HG02981 (cell line): ENCODE results near the gene PLAC1.

Experiments used
- ATAC-seq: cut with Tn5 transposase; IDR thresholded peaks from one replicate; pipeline ENCODE4 v1.9.1; 2021; ENCODE audit warnings: mild to moderate bottlenecking, moderate library complexity; ENCODE audit not compliant: unreplicated experiment

PLAC1 gene

GRCh38 chrX:134632355-134632754 lies 25.9 kb downstream of the PLAC1 start:
- ATAC-seq = no peak

DNA sequence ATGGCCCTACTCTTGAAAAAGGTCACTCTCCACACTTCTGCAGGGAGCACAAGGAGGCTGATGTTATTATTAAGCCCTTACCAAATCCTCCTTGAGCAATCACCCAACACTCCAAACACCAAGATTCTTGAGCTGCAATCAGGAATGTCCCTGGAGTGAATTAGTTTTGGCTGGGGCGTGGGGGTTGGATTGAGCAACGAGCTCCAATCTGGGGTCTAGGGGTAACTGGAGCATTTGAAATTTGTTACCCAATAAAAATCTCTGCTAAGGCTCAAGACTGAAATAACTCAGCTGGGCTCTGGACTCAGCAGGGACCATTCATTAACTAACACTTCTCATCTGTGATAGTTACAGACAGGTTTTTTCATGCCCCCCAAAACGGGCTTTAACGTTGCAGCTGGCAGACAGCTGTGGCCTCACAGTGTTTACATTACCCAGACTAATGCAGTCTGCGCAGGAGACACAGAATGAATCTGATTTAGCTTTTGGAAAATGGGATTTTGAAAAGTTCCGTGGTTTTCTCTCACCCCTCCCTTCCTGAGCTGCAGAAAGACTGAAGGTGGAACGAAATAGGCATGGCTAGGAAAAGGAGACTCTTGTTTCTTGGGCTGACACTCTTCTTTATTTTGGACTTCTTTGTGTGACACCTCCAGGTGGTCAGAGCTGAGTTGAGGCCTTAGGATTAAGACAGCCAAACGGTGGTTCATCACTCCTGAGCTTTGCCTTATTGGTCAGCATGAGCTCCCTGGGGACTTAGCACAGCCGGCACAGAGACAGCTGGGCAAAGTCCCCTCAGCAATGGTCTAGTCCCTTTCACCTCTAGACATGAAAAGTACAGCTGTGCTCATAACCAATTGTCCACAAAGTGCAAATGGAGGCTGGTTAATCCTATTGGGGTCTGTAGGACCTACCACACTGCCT lies 26.6 kb downstream of the PLAC1 start:
- ATAC-seq = no peak

DNA sequence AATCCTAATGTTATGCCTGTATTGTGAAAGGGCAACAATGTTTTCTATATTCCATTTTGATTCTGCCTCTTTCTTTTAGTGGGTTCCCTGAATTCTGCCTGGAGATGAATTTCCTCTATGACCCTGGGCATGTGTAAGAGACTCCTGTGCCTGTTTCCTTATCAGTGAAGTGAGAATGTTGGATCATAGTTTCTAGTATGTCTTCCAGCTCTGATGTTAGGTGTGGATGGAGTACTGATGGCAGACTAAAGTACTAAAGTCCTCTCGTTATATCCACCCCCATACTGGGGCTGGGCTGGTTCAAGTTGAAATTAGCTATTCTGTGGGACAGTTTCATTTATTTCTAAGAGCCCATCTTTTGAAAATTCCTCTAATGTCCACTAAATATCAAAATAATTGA lies 29.6 kb downstream of the PLAC1 start:
- ATAC-seq = no peak

GRCh38 chrX:134626434-134626833 lies 31.8 kb downstream of the PLAC1 start:
- ATAC-seq = no peak

GRCh38 chrX:134625315-134625718 lies 33.0 kb downstream of the PLAC1 start:
- no peak for ATAC-seq

GRCh38 chrX:134624046-134624430 lies 34.2 kb downstream of the PLAC1 start:
- no peak for ATAC-seq

DNA sequence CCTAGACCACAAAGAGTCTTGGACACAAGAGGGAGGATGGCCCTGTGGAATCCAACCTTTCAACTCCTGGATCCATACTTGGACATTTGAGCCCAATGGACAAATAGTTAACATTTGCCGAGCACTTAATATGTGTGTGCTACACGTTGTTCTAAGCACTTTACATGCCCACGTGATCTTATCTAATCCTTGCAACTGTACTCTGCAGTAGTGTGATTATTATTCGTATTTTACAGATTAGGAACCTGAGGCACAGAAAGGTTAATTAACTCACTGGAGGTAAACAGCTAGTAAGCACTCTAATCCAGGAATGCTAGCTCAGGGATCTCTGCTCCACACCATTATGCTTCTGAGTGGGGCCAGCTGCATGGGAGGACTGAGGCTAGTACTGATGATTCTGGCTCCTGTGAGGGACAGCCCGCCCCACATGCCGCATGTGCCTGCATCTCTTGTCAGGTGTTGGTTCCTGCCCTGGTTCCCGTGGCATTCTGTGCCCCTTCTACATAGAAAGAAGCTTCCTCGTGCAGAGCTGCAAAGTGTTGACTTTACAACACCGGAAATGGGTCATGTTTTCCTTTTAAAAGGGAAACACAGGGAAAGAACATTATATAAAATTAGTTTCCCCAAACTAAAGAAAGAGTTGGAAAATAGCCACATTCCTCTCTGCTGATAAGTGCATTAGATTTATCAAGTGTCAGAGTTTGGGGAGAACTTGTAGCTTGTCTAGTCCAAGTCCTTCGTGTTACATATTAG lies 34.8 kb downstream of the PLAC1 start:
- ATAC-seq = no peak

DNA sequence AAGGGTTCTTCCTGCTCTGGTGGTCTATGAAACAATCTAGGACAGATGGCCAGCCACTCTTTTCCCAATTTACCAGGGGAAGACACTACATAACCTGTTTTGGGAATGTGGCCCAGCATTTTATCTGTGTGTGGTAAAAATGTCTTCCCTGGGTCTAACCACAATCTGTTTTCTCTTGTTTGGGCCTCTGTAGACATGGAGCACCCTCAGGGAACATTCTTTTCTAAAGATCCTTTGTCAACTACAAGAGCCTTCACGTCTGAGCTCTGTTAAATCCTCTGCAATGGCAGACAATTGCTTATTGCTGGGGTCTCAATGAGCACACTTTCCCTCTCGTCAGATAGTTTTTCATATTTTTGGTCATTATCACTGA lies 35.5 kb downstream of the PLAC1 start:
- ATAC-seq = no peak

- peak; percentile 92 for ATAC-seq
These were observed 36.0 kb downstream of the PLAC1 start for GRCh38 chrX:134622056-134622812.

DNA sequence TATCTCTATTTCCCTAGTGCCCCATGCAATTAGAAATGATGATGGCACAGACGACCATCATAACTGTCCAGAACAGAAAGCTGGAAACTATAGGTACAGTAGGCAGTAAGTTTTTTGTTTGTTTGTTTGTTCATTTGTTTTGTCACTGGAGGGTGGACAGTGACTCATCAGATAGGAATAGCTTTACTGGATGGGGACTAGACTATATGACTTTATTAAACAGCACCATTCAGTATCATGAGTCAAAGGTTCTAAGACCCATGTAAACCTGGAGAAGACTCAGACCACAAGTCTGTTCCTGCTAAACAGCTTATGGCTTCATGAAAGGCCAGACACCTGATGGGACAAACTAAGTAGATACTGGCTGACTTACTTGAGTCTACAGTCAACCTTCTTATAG lies 38.4 kb downstream of the PLAC1 start:
- ATAC-seq = no peak

DNA sequence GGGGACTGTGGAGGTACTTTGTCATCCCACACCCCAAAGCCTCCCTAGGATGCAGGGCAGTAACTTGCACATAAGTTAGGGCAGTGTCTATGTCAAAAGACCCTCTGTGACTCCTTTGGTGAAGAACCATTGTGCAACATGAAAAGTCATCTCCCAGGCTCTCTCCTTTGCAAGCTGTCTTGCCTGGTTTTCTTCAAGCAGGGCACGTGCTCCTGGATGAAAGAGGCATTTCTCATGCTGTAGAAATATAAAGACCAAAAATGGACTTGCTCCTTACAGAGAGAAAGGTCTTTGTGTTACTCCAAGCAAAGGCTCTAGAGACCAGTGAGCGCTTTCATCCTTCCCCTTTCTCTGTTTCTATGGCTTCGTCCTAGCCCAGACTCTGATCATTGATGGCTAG lies 44.9 kb downstream of the PLAC1 start:
- ATAC-seq = no peak

DNA sequence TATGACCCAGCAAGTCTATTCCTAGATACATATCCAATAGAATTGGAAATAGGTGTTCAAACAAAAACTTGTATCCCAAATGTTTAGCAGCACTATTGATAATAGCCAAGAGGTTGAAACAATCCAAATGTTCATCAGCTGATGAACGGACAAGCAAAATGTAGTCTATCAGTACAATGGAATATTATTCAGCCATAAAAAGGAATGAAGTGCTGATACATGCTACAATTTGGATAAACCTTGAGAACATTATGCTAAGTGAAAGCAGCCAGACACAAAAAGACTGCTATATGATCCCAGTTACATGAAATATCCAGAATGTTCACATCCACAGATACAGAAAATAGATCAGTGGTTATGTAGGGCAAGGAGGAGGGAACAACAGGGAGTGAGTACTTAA lies 50.1 kb downstream of the PLAC1 start:
- no peak for ATAC-seq

GRCh38 chrX:134607523-134607922 lies 50.7 kb downstream of the PLAC1 start:
- ATAC-seq = no peak

DNA sequence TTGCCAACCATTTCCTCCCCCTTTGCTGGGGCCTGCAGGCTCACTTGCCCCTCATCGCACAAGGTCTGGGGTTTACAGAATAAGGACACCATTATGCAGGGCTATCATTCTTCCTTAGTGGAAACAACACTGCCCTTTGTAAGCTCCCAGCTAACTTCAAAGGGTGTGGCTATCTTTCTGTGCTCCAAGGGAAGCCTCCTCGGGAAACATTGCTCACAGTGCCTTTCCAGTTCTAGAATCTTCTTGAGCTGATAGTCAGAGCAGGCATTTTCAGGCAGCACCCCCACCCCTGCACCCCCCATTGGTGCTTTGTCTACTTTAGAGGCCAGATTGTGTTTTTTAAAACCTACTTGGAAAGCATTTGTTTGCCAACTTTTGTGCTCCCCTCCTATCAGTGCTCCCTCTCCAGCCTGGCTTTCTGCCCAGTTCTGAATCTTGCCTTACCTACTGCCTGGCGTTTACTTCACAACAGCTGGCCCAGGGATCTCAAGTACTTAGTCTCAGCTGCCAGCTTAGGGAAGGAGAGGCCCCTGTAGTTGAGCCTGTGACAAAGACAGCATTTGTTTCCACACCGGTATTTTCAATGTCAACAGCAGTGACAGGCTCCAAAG lies 53.5 kb downstream of the PLAC1 start:
- no peak for ATAC-seq

DNA sequence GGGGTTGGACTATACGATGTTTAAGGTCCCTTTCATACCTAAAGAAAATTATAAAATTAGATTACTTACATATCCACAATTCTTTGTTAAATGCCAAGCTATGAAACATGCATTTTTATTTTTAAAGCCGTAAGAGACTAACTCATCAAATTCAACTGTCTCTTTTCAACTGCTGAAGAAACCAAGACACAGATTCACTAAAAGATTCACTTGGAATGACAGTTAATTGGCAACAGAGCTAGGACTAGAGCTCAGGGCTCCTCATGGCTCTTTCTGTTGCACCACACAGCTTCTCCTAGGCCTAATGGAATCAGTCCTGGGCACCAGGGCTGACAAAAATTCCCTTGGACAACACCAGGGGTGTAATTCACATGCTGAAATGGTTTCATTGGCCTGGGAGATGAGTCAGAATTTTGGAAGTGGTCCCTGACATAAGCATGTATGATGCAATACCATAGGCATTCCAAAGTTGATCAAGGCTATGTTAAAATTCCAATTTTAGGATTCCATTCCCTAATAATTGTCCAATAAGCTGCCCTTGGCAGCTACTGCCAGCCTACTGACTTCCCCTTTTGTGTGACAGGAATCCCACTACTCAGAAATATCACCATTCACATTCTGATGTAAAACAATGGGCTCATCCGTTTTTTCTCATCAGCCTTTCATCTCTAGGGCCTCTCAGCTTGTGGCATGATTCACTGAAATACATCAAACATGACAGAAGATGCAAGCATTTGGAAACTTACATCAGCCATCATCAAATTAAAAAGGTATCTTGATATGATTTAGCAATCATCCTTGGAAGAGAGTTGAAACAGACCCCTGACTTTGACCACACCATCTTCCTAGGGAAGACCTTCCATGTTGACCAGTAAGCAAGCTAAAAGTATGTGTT lies 54.2 kb downstream of the PLAC1 start:
- no peak for ATAC-seq

DNA sequence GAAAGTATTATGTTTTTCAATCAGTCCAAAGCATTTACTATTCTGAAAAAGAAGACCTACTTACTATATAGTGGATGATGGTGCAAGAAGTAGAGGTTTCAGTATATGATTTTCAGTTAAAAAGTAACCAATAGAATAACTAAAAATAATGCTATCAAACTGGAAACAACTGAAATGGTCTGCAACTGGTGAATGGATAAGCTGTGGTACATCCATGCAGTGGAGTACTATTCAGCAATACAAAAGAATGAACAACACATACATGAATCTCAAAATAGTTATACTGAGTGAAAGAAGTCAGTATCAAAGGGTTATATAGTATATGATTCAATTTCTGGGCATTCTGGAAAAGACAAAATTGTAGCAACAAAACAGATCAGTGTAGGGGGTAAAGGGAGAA lies 55.9 kb downstream of the PLAC1 start:
- no peak for ATAC-seq

GRCh38 chrX:134601240-134601765 lies 57.0 kb downstream of the PLAC1 start:
- ATAC-seq = no peak

DNA sequence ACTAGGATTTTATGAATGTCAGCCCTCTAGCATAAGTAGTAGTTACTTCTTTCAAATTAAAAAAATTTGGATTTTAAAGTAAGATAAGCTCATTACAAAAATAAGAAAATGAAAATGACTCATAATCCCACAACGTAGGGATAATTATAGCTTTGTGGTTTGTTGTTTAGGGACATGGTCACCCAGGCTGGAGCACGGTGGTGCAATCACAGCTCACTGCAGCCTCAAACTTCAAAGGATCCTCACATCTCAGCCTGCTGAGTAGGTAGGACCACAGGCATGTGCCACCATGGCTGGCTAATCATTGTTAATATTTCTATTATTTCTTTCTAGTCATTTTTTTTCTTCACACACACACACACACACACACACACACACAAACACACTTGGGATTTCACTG lies 57.6 kb downstream of the PLAC1 start:
- ATAC-seq = no peak

DNA sequence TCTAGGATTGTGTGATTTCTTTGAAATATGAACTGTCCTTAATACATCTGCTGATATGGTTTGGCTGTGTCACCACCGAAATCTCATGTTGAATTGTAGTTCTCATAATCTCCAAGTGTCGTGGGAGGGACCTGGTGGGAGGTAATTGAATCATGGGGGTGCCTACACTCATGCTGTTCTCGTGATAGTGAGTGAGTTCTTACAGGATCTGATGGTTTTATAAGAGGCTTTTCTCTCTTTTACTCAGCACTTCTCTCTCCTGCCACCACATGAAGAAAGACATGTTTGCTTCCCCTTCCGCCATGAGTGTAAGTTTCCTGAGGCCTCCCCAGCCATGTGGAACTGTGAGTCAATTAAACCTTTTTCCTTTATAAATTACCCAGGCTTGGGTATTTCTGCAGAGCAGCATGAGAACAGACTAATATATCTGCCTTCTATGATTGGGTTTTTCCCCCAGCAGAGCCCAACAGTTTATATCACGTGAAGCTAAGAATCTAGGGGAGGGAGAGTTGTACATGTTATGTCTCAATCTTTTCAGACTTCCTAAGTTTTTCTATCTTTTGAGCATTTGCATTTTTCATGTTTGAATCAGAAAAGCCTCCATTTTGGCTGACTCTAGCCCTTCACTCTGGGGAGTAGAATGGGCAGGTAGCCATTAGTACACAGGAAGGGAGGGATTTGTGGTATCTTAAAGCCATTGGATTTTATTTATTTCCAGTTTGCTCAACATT lies 58.9 kb downstream of the PLAC1 start:
- ATAC-seq = no peak
